ENCODE results near the gene EEF1AKMT1. TPM values are rescaled to one million over a fixed set of nuclear protein-coding genes. Genes with fewer than 3 reads are reported as not detected.

Gene EEF1AKMT1
- total RNA-seq, 4 donors from 2014 or later = 5.0 to 28.5 (median 21.7) TPM

DNA sequence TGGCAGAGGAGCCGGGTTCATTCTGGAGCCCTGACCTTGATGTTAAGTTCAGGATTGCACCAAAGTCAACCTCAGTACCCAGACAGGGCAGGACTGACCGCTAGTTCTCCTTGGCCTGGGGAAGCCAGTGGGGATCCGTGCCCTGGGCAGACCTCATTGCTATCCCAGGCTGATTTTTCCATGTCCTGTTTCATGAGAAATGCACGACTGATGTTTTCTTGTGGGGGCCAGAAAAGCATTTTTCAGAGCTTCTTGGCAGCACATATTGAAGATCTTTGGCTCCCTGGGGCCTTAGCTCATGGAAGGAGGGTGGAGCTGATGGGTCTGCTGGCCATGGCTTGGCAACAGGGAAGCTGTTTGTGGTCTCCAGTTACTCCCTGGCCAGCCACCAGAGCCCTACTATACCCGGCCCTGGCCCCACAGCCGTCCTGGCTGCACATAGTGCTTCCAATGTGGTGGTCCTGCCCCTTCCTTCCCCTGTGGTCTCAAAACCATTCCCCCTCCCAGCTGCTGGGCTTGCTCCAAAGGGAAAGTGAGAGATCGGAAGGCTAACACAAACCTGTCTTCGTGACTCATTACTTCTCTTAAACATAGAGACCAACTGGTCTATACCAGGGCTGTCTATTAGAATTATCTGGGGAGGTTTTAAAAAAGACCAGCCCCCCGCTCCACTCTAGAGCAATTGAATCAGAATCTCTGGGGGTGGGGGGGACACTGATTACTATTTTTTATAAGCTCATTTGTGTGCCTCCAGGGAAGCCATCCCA, 59.0 kb downstream of the EEF1AKMT1 start:
- peak in 1 of 2 donors; percentile 44 for DNase-seq

DNA sequence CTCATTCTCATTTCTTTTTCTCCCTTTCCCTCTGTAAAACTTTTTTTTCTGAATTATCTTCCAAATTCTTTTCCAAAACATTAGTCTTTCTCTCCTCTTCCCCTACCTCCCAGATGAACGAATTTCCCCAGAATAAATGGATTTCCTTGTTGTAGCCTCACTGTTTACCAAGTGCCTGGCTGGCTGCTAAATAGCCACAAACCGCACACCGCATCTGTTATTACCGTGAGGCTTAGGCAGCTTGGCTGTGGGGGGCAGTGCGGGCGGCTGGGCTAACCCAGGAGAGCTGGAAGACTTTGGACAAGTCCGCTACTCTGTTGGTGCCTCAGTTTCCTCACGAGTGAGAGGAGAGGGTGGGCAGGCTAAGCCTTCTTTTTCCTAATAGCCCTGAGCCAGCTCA, 59.6 kb downstream of the EEF1AKMT1 start:
- no peaks in the 10 kb centered on the region for H3K4me1 ChIP-seq
- H3K9me3 ChIP-seq = no peaks in the 10 kb centered on the region
- TF ChIP-seq POLR2A (IDR thresholded peaks at IDR 0.05) = no peak
- TF ChIP-seq, protein P1, sequence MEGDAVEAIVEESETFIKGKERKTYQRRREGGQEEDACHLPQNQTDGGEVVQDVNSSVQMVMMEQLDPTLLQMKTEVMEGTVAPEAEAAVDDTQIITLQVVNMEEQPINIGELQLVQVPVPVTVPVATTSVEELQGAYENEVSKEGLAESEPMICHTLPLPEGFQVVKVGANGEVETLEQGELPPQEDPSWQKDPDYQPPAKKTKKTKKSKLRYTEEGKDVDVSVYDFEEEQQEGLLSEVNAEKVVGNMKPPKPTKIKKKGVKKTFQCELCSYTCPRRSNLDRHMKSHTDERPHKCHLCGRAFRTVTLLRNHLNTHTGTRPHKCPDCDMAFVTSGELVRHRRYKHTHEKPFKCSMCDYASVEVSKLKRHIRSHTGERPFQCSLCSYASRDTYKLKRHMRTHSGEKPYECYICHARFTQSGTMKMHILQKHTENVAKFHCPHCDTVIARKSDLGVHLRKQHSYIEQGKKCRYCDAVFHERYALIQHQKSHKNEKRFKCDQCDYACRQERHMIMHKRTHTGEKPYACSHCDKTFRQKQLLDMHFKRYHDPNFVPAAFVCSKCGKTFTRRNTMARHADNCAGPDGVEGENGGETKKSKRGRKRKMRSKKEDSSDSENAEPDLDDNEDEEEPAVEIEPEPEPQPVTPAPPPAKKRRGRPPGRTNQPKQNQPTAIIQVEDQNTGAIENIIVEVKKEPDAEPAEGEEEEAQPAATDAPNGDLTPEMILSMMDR (IDR thresholded peaks at IDR 0.05) = no peak
- DNase-seq = no peak
- H3K27ac ChIP-seq = peak overlapping the region; percentile 48 to 68
- H3K27me3 ChIP-seq = no peaks in the 10 kb centered on the region
- no peak overlapping the region for H3K4me3 ChIP-seq
- H3K36me3 ChIP-seq = no peaks in the 10 kb centered on the region
- intact Hi-C loops (cut with DNase I; ENCODE audit: low total_unique reads) = loop anchor here (5.0 kb wide), 1 partner anchor 113 kb away; no protein-coding TSS in a partner anchor

More for the DNA sequence above, 59.0 kb downstream of the EEF1AKMT1 start:
- Histone ChIP-seq H3K4me3 (no peak overlapping the region), H3K9me3 (no peaks in the 10 kb centered on the region), H3K27ac (peak overlapping the region; percentile 48 to 68), H3K36me3 (no peaks in the 10 kb centered on the region), H3K4me1 (no peaks in the 10 kb centered on the region), H3K27me3 (no peaks in the 10 kb centered on the region)
- TF ChIP-seq, protein P1 (IDR thresholded peaks at IDR 0.05) = no peak
- TF ChIP-seq POLR2A (IDR thresholded peaks at IDR 0.05) = no peak
- intact Hi-C loops (cut with DNase I; ENCODE audit: low total_unique reads) = loop anchor here (5.0 kb wide), 1 partner anchor 113 kb away; no protein-coding TSS in a partner anchor

DNA sequence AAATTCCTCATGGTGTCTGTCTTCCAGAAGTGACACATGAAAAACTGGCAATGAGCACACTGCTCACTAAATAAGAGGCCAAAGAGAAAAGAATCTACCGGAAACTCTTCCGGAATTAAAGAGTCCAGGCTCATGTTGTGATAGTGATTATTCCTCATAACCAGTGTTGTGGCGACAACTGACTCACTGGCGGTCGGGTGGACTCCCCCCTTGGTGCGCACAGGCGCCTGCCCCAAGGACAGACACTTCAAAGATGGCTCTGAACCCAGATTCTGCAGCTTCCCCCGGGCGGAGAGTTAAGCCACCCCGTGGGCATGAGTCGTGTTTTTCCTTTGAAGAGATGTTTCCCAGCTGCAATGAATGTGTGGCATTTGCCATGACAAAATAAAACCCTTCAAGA, 60.0 kb downstream of the EEF1AKMT1 start:
- Histone ChIP-seq H3K27me3 (no peaks in the 10 kb centered on the region), H3K27ac (peak overlapping the region in 1 of 2 donors; percentile 48), H3K36me3 (no peaks in the 10 kb centered on the region), H3K9me3 (no peaks in the 10 kb centered on the region), H3K4me1 (no peaks in the 10 kb centered on the region), H3K4me3 (no peak overlapping the region)
- no peak for DNase-seq
- TF ChIP-seq, protein P1 (IDR thresholded peaks at IDR 0.05) = no peak
- TF ChIP-seq POLR2A (IDR thresholded peaks at IDR 0.05) = no peak
- intact Hi-C loops (cut with DNase I; ENCODE audit: low total_unique reads) = loop anchor here (5.0 kb wide), 1 partner anchor 114 kb away; no protein-coding TSS in a partner anchor

DNA sequence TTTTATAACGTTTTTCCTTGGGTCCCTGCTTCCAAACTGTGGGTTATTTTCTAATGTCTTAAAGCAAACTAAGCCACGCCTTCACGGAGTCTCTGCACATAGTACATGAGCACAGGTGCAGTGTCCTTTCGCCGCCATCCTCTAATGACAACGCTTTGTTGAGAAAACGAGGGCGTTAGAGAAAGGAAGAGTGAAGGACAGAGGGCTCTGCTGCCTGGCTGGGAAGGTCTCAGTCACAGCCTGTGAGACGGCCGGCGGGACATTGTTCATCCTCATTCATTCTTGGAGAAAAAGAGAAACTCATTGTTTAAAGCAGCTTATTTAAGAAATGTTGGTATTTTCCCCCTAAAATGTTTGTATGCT, 60.8 kb downstream of the EEF1AKMT1 start:
- intact Hi-C loops (cut with DNase I; ENCODE audit: low total_unique reads) = loop anchor here (5.0 kb wide), 1 partner anchor 114 kb away; no protein-coding TSS in a partner anchor
- no peaks in the 10 kb centered on the region for H3K9me3 ChIP-seq
- peak overlapping the region; percentile 2 to 4 for H3K4me3 ChIP-seq
- H3K27me3 ChIP-seq = no peaks in the 10 kb centered on the region
- no peaks in the 10 kb centered on the region for H3K4me1 ChIP-seq
- no peak overlapping the region for H3K27ac ChIP-seq
- no peak for DNase-seq
- TF ChIP-seq POLR2A (IDR thresholded peaks at IDR 0.05) = no peak
- TF ChIP-seq, protein P1 (IDR thresholded peaks at IDR 0.05) = no peak
- no peaks in the 10 kb centered on the region for H3K36me3 ChIP-seq

DNA sequence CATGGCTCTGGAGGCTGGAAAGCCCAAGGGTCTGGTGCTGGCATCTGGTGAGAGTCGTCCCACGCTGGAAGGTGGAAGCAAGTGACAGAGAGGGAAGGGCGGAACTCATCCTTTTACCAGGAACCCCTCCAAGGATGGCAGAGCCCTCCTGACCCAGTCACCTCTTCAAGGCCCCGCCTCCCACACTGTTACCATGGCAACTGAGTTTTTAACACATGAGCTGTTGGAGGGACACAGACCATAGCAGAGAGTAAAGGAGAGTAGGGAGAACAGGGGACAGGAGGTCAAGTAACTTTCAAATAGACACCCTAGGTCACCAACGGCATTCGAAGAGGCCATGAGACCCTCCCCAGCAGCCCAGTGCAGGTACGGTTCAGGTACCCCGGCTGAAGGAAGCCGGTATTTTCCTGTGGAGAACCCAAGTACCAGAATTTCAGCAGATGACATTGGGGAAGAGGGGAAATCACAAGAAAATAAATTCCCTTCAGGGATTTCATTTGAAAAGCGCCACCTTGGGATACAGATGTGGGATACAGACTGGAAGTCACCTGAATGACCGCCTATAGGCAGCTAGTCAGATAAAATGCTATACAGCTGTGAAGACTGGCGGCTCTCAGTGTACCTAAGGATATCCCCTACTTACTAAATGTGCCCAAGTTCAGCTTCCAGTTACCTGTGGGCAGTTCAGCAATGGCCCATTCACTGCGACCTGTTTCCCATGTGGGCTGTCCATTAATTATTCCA, 62.3 kb downstream of the EEF1AKMT1 start:
- Histone ChIP-seq H3K27ac (no peak overlapping the region), H3K4me3 (no peak overlapping the region), H3K4me1 (no peaks in the 10 kb centered on the region), H3K9me3 (no peaks in the 10 kb centered on the region), H3K27me3 (no peaks in the 10 kb centered on the region), H3K36me3 (no peaks in the 10 kb centered on the region)
- TF ChIP-seq, protein P1 (IDR thresholded peaks at IDR 0.05) = no peak
- no peak for TF ChIP-seq POLR2A (IDR thresholded peaks at IDR 0.05)
- intact Hi-C loops (cut with DNase I; ENCODE audit: low total_unique reads) = loop anchor here (5.0 kb wide), 1 partner anchor 116 kb away; no protein-coding TSS in a partner anchor
- DNase-seq = no peak

All from uterus (tissue), 4 donors.